CD14-positive monocyte (primary cell): ENCODE measurements around the gene G6PC1. TPM values are rescaled to one million over a fixed set of nuclear protein-coding genes. Genes with fewer than 3 reads are reported as not detected.

ENCODE experiments used
- DNase-seq, 3 donors: peaks; one replicate each; pipeline ENCODE4 v3.0.0-alpha.2; 2011 to 2022
- H2AFZ ChIP-seq: 2 replicates; pipeline ENCODE4 v1.6.0; 2012; ENCODE audit warnings: mild to moderate bottlenecking, low read depth, low read length, inconsistent platforms; ENCODE audit not compliant: insufficient read depth, poor library complexity, severe bottlenecking
- H3K27ac ChIP-seq, 2 donors: 1 replicate in 1 of 2; 2 replicates in 1 of 2; pipeline ENCODE4 v1.5.1; 2012 to 2013; ENCODE audit warnings: low read length in 2 of 2, control low read depth in 1 of 2, inconsistent platforms in 1 of 2, low read depth in 1 of 2, mild to moderate bottlenecking in 1 of 2
- H3K27me3 ChIP-seq, 2 donors: one replicate each; pipeline versions ENCODE4 v1.6.0 to v1.6.1; 2011 to 2013; ENCODE audit warnings: low read length in 2 of 2; ENCODE audit not compliant: control insufficient read depth in 2 of 2, insufficient read depth in 2 of 2
- H3K36me3 ChIP-seq, 2 donors: replicated peaks in 1 of 2; 1 replicate in 1 of 2; 2 replicates in 1 of 2; pipeline versions ENCODE4 v1.5.1 to v1.6.1; 2012 to 2013; ENCODE audit warnings: low read length in 2 of 2, control low read depth in 1 of 2, inconsistent platforms in 1 of 2, mild to moderate bottlenecking in 1 of 2; ENCODE audit not compliant: insufficient read depth in 2 of 2, control insufficient read depth in 1 of 2
- H3K4me1 ChIP-seq, 2 donors: 1 replicate in 1 of 2; 2 replicates in 1 of 2; pipeline versions ENCODE4 v1.5.1 to v1.6.1; 2012 to 2013; ENCODE audit warnings: low read length in 2 of 2, control low read depth in 1 of 2, inconsistent platforms in 1 of 2, mild to moderate bottlenecking in 1 of 2, moderate library complexity in 1 of 2; ENCODE audit not compliant: insufficient read depth in 2 of 2, control insufficient read depth in 1 of 2
- H3K4me2 ChIP-seq: replicated peaks from 2 replicates; pipeline ENCODE3; 2012; ENCODE audit warnings: low read length, moderate library complexity, mild to moderate bottlenecking; ENCODE audit not compliant: poor library complexity, severe bottlenecking; ENCODE audit errors: extremely low read depth
- H3K4me3 ChIP-seq, 3 experiments: fragments of 200-600 bp in 1 of 3; sonication (generic) in 1 of 3; replicated peaks in 1 of 3; 1 replicate in 2 of 3; 2 replicates in 1 of 3; pipeline ENCODE4 v1.5.1; 2011 to 2013; ENCODE audit warnings: low read length in 3 of 3, mild to moderate bottlenecking in 3 of 3, control low read depth in 2 of 3, low read depth in 2 of 3, inconsistent platforms in 1 of 3, moderate library complexity in 1 of 3
- H3K79me2 ChIP-seq: 2 replicates; pipeline ENCODE4 v1.6.0; 2012; ENCODE audit warnings: mild to moderate bottlenecking, control low read depth, inconsistent platforms, low read length, moderate library complexity; ENCODE audit not compliant: insufficient read depth
- H3K9ac ChIP-seq: 2 replicates; pipeline ENCODE4 v1.6.0; 2017; ENCODE audit warnings: low read length, mild to moderate bottlenecking; ENCODE audit not compliant: insufficient read depth, poor library complexity, severe bottlenecking
- H3K9me3 ChIP-seq, 2 donors: replicated peaks in 1 of 2; 1 replicate in 1 of 2; 2 replicates in 1 of 2; pipeline versions ENCODE4 v1.5.1 to v1.6.1; 2012 to 2013; ENCODE audit warnings: low read length in 2 of 2, control low read depth in 1 of 2; ENCODE audit not compliant: control insufficient read depth in 1 of 2, insufficient read depth in 1 of 2
- H4K20me1 ChIP-seq: 2 replicates; pipeline ENCODE4 v1.6.0; 2012; ENCODE audit warnings: mild to moderate bottlenecking, low read length, control low read depth, moderate library complexity; ENCODE audit not compliant: insufficient read depth
- H3K27ac Mint-ChIP-seq, 7 donors: one replicate each; pipeline ENCODE4 v1.8.0; 2020; ENCODE audit warnings: mild to moderate bottlenecking in 7 of 7, mixed read lengths in 7 of 7, moderate library complexity in 6 of 7, inconsistent platforms in 2 of 7
- H3K27me3 Mint-ChIP-seq, 3 donors: one replicate each; pipeline ENCODE4 v1.8.0; 2021 to 2022; ENCODE audit warnings: low read depth in 3 of 3, mild to moderate bottlenecking in 3 of 3, mixed read lengths in 3 of 3, moderate library complexity in 3 of 3, inconsistent platforms in 1 of 3
- H3K36me3 Mint-ChIP-seq, 2 donors: one replicate each; pipeline ENCODE4 v1.8.0; 2020; ENCODE audit warnings: mixed read lengths in 2 of 2, inconsistent platforms in 1 of 2, mild to moderate bottlenecking in 1 of 2
- H3K4me1 Mint-ChIP-seq: one replicate; pipeline ENCODE4 v1.8.0; 2020; ENCODE audit warnings: mild to moderate bottlenecking, mixed read lengths
- H3K4me3 Mint-ChIP-seq, 2 donors: one replicate each; pipeline ENCODE4 v1.8.0; 2020; ENCODE audit warnings: mild to moderate bottlenecking in 2 of 2, mixed read lengths in 2 of 2, moderate library complexity in 1 of 2
- H3K9me3 Mint-ChIP-seq, 7 donors: one replicate each; pipeline ENCODE4 v1.8.0; 2020 to 2022; ENCODE audit warnings: mixed read lengths in 7 of 7, mild to moderate bottlenecking in 6 of 7, moderate library complexity in 6 of 7, inconsistent platforms in 2 of 7
- WGBS: methylation state at CpG from one replicate; pipeline ENCODE4 v1.1.5; 2013; ENCODE audit warnings: missing lambda C conversion rate; ENCODE audit not compliant: insufficient coverage; 5-methylcytosine and 5-hydroxymethylcytosine counted together
- intact Hi-C, 2 donors: fragments of 100-400 bp; cut with micrococcal nuclease; formaldehyde crosslinking; loops; one replicate each; pipeline versions ENCODE4 v1.15.0 to v1.15.1; 2023
- polyA plus RNA-seq, 3 donors: library from polyadenylated mRNA; depleted of rRNA in 1 of 3; unstranded in 2 of 3; stranded (reverse) in 1 of 3; fragments of 300-500 nt in 2 of 3; fragments of >200 nt in 1 of 3; fragmentation: Illumina TruSeq in 2 of 3; gene quantifications; 1 replicate in 2 of 3; 2 replicates in 1 of 3; pipeline ENCODE4 v1.2.3, GENCODE V29; 2012 to 2021
- TF ChIP-seq, protein P1 (sequence below): fragments of 200-600 bp; IDR thresholded peaks from one replicate; pipeline ENCODE4 v1.8.0; 2022; ENCODE audit warnings: antibody characterized with exemption, mild to moderate bottlenecking

Gene G6PC1
- polyA plus RNA-seq, 3 donors, result not detected

DNA sequence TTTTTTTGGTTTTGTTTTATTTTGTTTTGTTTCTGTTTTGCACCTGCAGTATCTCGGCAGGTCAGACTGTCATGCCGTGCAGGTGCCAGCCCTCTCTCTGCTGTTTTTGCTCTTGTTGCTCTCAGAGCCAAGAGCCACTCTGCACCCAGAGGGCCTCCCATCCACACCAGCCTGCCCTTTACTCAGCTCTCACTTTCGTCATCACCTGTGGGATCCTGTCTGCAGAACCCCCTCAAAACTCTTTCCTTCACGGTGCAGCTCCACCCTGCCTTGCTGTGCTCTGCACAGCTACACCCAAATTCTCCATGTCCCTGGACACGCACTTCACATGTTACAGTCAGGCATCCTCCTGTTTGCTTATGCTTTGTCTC, 47.0 kb upstream of the G6PC1 start:
- Mint-ChIP-seq H3K36me3 (no peaks in the 10 kb centered on the region), H3K4me3 (no peak overlapping the region), H3K4me1 (peaks cover 6% of the 10 kb centered on the region), H3K27me3 (peaks cover 0 to 5% (median 5%) of the 10 kb centered on the region in 3 donors), H3K27ac (peak overlapping the region in 1 of 7 donors; percentile 24), H3K9me3 (peaks cover 0 to 1% (median 0%) of the 10 kb centered on the region in 7 donors)
- Histone ChIP-seq H3K36me3 (no peaks in the 10 kb centered on the region), H3K79me2 (no peaks in the 10 kb centered on the region), H3K27me3 (no peaks in the 10 kb centered on the region), H3K4me1 (peaks cover 0 to 8% of the 10 kb centered on the region in 2 donors), H3K9ac (no peak overlapping the region), H4K20me1 (no peaks in the 10 kb centered on the region), H3K27ac (no peak overlapping the region), H3K4me2 (no peak overlapping the region), H3K4me3 (no peak overlapping the region), H3K9me3 (no peaks in the 10 kb centered on the region), H2AFZ (no peak overlapping the region)
- WGBS, result 96% methylated on average over 5 of the region's 5 CpGs
- DNase-seq, result no peak
- TF ChIP-seq, protein P1, sequence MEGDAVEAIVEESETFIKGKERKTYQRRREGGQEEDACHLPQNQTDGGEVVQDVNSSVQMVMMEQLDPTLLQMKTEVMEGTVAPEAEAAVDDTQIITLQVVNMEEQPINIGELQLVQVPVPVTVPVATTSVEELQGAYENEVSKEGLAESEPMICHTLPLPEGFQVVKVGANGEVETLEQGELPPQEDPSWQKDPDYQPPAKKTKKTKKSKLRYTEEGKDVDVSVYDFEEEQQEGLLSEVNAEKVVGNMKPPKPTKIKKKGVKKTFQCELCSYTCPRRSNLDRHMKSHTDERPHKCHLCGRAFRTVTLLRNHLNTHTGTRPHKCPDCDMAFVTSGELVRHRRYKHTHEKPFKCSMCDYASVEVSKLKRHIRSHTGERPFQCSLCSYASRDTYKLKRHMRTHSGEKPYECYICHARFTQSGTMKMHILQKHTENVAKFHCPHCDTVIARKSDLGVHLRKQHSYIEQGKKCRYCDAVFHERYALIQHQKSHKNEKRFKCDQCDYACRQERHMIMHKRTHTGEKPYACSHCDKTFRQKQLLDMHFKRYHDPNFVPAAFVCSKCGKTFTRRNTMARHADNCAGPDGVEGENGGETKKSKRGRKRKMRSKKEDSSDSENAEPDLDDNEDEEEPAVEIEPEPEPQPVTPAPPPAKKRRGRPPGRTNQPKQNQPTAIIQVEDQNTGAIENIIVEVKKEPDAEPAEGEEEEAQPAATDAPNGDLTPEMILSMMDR, result no peak
- intact Hi-C loops, result no loop called here

DNA sequence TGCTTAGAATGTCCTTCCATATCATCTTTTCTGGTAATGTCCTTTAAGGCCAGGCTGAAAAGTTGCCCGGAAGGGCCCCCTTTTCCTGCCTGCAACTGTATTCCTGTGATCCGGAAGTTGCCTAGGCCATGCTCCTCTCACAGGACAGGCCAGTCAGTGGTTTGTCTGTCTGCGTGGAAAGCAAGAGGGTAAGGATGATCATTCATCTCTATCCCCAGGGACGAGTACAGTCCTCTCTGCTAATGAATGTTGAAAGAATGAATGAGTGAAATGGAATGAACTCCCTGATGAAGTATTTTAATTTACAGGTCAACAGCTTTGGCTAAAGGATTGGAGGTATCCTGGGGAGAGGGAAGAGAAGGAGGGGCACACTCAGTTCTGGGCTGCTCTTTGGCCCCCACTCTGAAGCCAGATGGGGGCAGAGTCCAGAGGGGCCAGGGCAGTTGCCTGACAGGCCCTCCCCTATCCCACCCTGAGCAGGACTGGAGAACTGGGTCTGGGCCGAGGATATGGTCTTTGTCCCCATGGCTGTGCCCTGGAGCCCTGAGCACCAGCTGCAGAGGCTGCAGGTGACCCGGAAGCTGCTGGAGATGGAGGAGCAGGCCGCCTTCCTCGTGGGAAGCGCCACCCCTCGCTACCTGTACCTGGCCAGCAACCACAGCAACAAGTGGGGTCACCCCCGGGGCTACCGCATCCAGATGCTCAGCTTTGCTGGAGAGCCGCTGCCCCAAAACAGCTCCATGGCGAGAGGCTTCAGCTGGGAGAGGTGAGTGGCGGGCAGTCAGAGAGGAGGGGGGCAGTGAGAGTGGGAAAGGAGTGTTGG, 46.4 kb upstream of the G6PC1 start:
- Histone ChIP-seq H3K79me2 (no peaks in the 10 kb centered on the region), H3K9me3 (no peaks in the 10 kb centered on the region), H3K4me3 (no peak overlapping the region), H3K27ac (no peak overlapping the region), H2AFZ (no peak overlapping the region), H4K20me1 (no peaks in the 10 kb centered on the region), H3K36me3 (no peaks in the 10 kb centered on the region), H3K27me3 (no peaks in the 10 kb centered on the region), H3K4me2 (no peak overlapping the region), H3K9ac (no peak overlapping the region), H3K4me1 (peaks cover 0 to 8% of the 10 kb centered on the region in 2 donors)
- peak overlapping the region in 1 of 7 donors; percentile 24 for H3K27ac Mint-ChIP-seq
- no peak for DNase-seq
- peaks cover 6% of the 10 kb centered on the region for H3K4me1 Mint-ChIP-seq
- TF ChIP-seq, protein P1, result no peak
- no peaks in the 10 kb centered on the region for H3K36me3 Mint-ChIP-seq
- H3K4me3 Mint-ChIP-seq, result no peak overlapping the region
- intact Hi-C loops, result no loop called here
- peaks cover 0 to 5% (median 5%) of the 10 kb centered on the region in 3 donors for H3K27me3 Mint-ChIP-seq
- WGBS, result 95% methylated on average over 12 of the region's 15 CpGs
- peaks cover 0 to 1% (median 0%) of the 10 kb centered on the region in 7 donors for H3K9me3 Mint-ChIP-seq
